ENCODE results near the gene SNX30. TPM values are rescaled to one million over a fixed set of nuclear protein-coding genes. Genes with fewer than 3 reads are reported as not detected.
A peak's percentile ranks its signal among the peaks of the same experiment; 100 is the strongest.

The SNX30 gene
- total RNA-seq, 4 donors from 2014 or later = 7.1 to 10.5 (median 8.9) TPM

DNA sequence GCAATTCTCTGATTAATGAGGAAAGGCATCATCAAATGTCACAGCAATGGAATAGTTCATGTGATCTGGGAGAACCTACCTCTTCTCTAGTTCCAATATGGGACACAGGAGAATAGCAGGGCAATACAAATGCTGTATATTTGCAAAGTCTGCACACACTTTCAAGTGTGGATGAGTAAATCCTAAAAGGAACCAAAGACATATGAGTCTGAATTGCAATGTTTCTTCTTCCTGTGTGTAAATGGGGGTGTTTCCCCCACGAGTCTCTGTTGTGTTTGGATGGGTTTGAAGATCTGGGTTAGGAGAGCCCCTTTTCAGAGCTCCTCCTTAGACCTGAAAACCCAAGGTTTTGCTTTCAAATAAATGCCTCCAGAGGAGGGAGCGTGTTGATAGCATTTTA is 113.2 kb downstream of the SNX30 start:
- 95% methylated on average over 2 of the region's 2 CpGs for WGBS
- intact Hi-C loops (cut with DNase I) = no loop called here

DNA sequence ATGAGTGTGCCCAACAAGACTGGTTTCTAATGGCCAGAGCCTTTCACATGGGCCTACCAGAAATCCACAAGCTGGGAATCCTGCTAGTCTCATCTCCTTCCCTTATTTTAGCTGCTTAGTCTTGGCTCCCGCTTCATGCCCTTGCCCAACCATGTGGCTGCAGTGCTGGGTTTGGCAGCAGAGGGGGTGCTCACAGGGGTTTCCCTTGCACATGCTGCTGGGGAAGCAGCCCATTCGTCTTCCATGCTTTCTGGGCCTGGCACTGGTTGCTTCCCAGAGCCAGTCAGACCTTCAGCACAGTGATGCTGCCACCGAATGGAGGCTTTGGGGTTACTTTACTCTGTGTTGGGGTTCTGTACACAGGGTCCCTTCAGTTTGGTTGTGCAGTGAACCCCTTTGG is 113.8 kb downstream of the SNX30 start:
- intact Hi-C loops (cut with DNase I) = no loop called here
- Histone ChIP-seq H3K27me3 (no peaks in the 10 kb centered on the region), H3K36me3 (peaks cover 3 to 48% (median 22%) of the 10 kb centered on the region in 4 donors), H3K27ac (replicated peaks in 1 of 4) (no peak overlapping the region), H3K9me3 (no peaks in the 10 kb centered on the region), H3K4me1 (peaks cover 0 to 2% (median 0%) of the 10 kb centered on the region in 4 donors), H3K4me3 (no peak overlapping the region)
- WGBS = 88% methylated on average over 1 of the region's 3 CpGs
- DNase-seq (ENCODE audit: extremely low spot score) = no peak
- no peak for TF ChIP-seq EP300 (IDR thresholded peaks at IDR 0.05)
- no peak for TF ChIP-seq POLR2A (IDR thresholded peaks at IDR 0.05; ENCODE audit: low read depth)
- TF ChIP-seq, protein P1, sequence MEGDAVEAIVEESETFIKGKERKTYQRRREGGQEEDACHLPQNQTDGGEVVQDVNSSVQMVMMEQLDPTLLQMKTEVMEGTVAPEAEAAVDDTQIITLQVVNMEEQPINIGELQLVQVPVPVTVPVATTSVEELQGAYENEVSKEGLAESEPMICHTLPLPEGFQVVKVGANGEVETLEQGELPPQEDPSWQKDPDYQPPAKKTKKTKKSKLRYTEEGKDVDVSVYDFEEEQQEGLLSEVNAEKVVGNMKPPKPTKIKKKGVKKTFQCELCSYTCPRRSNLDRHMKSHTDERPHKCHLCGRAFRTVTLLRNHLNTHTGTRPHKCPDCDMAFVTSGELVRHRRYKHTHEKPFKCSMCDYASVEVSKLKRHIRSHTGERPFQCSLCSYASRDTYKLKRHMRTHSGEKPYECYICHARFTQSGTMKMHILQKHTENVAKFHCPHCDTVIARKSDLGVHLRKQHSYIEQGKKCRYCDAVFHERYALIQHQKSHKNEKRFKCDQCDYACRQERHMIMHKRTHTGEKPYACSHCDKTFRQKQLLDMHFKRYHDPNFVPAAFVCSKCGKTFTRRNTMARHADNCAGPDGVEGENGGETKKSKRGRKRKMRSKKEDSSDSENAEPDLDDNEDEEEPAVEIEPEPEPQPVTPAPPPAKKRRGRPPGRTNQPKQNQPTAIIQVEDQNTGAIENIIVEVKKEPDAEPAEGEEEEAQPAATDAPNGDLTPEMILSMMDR (IDR thresholded peaks at IDR 0.05) = no peak
- no peak for TF ChIP-seq POLR2AphosphoS5 (IDR thresholded peaks at IDR 0.05)

More for the DNA sequence above, 113.2 kb downstream of the SNX30 start:
- peaks cover 0 to 2% (median 0%) of the 10 kb centered on the region in 4 donors for H3K4me1 ChIP-seq
- DNase-seq (ENCODE audit: extremely low spot score) = no peak
- H3K4me3 ChIP-seq = no peak overlapping the region
- no peaks in the 10 kb centered on the region for H3K27me3 ChIP-seq
- peaks cover 0 to 42% (median 15%) of the 10 kb centered on the region in 4 donors for H3K36me3 ChIP-seq
- H3K27ac ChIP-seq (replicated peaks in 1 of 4) = peak overlapping the region in 2 of 4 donors; percentile 1
- no peaks in the 10 kb centered on the region for H3K9me3 ChIP-seq
- TF ChIP-seq, protein P1 (IDR thresholded peaks at IDR 0.05) = no peak
- TF ChIP-seq EP300 (IDR thresholded peaks at IDR 0.05) = no peak
- no peak for TF ChIP-seq POLR2AphosphoS5 (IDR thresholded peaks at IDR 0.05)
- no peak for TF ChIP-seq POLR2A (IDR thresholded peaks at IDR 0.05; ENCODE audit: low read depth)

DNA sequence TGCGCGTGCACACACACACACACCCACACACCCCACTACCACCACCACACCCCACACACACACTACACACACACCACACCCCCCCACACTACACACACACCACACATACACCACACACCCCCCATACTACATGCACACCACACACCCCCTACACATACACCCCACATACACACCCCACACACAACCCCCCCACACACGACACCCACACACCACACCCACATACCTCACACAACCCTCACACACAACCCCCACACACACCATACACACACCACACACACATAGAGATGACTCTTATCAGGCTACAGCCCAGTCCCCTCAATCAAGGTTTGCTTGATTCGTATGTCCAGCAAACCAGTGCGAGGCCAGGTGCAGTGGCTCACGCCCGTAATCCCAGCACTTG is 114.4 kb downstream of the SNX30 start:
- Histone ChIP-seq H3K9me3 (no peaks in the 10 kb centered on the region), H3K4me3 (no peak overlapping the region), H3K4me1 (peaks cover 0 to 2% (median 0%) of the 10 kb centered on the region in 4 donors), H3K36me3 (peaks cover 3 to 54% (median 25%) of the 10 kb centered on the region in 4 donors), H3K27ac (replicated peaks in 1 of 4) (no peak overlapping the region), H3K27me3 (no peaks in the 10 kb centered on the region)
- no peak for DNase-seq (ENCODE audit: extremely low spot score)
- 100% methylated on average over 7 of the region's 7 CpGs for WGBS
- intact Hi-C loops (cut with DNase I) = no loop called here
- TF ChIP-seq POLR2AphosphoS5 (IDR thresholded peaks at IDR 0.05) = no peak
- no peak for TF ChIP-seq POLR2A (IDR thresholded peaks at IDR 0.05; ENCODE audit: low read depth)
- TF ChIP-seq, protein P1 (IDR thresholded peaks at IDR 0.05) = no peak
- no peak for TF ChIP-seq EP300 (IDR thresholded peaks at IDR 0.05)

DNA sequence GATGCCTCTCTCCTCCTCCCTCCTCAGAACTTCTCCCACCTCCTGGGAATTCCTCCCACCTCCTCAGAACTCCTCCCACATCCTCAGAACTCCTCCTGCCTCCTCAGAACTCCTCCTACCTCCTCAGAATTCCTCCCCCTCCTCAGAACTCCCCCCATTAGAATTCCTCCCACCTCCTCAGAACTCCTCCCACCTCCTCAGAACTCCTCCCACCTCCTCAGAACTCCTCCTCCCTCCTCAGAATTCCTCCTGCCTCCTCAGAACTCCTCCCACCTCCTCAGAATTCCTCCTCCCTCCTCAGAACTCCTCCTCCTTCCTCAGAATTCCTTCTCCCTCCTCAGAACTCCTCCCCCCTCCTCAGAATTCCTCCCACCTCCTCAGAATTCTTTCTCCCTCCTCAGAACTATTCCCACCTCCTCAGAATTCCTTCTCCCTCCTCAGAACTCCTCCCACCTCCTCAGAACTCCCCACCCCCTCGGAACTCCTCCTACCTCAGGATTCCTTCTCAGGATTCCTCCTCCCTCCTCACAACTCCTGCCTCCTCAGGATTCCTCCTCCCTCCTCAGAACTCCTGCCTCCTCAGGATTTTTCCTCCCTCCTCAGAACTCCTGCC is 116.2 kb downstream of the SNX30 start:
- Histone ChIP-seq H3K4me1 (peaks cover 0 to 2% (median 0%) of the 10 kb centered on the region in 4 donors), H3K27ac (replicated peaks in 1 of 4) (no peak overlapping the region), H3K9me3 (no peaks in the 10 kb centered on the region), H3K36me3 (peaks cover 3 to 72% (median 29%) of the 10 kb centered on the region in 4 donors), H3K27me3 (no peaks in the 10 kb centered on the region), H3K4me3 (no peak overlapping the region)
- TF ChIP-seq EP300 (IDR thresholded peaks at IDR 0.05) = no peak
- TF ChIP-seq, protein P1 (IDR thresholded peaks at IDR 0.05) = no peak
- no peak for TF ChIP-seq POLR2AphosphoS5 (IDR thresholded peaks at IDR 0.05)
- no peak for TF ChIP-seq POLR2A (IDR thresholded peaks at IDR 0.05; ENCODE audit: low read depth)
- no peak for DNase-seq (ENCODE audit: extremely low spot score)
- intact Hi-C loops (cut with DNase I) = no loop called here
- WGBS = 96% methylated on average over 1 of the region's 1 CpG
